ENCODE data around the gene HOXD10. TPM values are rescaled to one million over a fixed set of nuclear protein-coding genes. Genes with fewer than 3 reads are reported as not detected.
A peak's percentile ranks its signal among the peaks of the same experiment; 100 is the strongest.

The HOXD10 gene
- polyA plus RNA-seq, 6 donors from 2014 or later: not detected

DNA sequence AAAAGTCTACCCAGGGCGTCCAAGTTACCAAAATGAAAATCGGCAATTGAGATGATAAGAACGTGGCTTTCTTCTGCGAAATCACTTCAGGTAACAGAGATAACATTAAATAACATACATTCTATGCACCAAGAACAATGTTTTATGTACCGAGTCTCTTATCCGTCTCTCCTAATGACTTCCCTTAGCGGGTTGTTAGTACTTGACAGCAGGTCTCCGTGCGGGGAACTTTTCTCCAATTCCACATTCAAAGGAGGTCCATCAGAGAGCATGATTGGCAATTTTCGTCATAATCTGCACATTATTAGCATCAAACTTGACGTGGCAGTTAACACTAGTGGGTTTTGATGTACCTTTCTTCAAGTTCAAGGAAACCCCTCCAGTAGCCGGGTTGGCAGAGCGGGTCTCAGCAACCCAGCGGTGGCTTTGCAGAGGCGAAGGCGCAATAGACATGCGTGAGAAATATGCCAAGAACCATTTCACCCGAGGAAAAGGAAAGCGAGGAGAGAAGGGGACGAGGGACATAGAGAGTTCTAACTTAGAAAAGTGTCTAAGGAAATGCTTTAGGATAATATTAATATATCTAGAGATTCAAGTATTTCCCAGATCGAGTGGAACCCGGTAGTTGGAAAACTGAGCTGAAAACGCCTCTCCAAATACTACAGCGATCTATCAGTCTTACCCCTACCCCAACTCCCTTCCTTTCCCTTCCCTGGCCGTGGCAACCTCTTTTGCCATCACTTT lies 37.9 kb upstream of the HOXD10 start:
- DNase-seq: no peak
- H3K27me3 Mint-ChIP-seq: peaks cover 63 to 71% (median 66%) of the 10 kb centered on the region in 3 donors
- peaks cover 7 to 13% (median 8%) of the 10 kb centered on the region in 3 donors for H3K4me1 Mint-ChIP-seq
- peaks cover 9 to 20% of the 10 kb centered on the region in 2 donors for H3K36me3 Mint-ChIP-seq
- ATAC-seq (ENCODE audit: low read depth in 2 of 2): no peak
- H3K27ac Mint-ChIP-seq: peak overlapping the region in 4 of 6 donors; percentile 86 to 98 (median 92)
- H3K4me3 Mint-ChIP-seq: peak overlapping the region; percentile 51 to 83 (median 64)
- peaks cover 5 to 53% (median 26%) of the 10 kb centered on the region in 7 donors for H3K9me3 Mint-ChIP-seq

DNA sequence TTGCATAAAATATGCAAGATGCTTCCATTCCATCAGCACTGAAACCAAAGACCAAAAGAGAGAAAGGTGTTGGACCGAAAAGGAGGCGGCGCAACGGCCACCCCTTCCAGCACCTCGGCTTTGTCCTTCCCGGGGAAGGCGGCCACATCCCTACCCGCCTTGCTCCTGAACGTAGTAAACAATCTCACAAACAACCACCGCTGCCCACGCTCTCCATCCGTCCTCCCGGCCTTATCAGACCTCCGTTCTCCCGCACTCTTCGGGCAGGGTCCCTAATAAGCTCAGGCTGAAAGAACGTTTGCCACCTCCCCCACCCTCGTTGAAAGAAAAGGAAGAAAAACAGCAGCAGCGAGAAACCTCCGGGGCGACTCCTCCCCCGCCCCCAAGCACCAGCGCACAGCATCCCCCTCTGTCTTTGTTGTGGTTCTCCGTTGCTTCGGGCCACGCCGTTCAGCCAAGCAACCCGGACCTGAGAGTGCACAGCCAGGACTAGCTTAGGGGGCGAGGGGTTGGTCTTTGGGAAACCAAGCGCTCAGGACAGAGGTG lies 37.2 kb upstream of the HOXD10 start:
- H3K9me3 Mint-ChIP-seq: peaks cover 5 to 60% (median 30%) of the 10 kb centered on the region in 7 donors

DNA sequence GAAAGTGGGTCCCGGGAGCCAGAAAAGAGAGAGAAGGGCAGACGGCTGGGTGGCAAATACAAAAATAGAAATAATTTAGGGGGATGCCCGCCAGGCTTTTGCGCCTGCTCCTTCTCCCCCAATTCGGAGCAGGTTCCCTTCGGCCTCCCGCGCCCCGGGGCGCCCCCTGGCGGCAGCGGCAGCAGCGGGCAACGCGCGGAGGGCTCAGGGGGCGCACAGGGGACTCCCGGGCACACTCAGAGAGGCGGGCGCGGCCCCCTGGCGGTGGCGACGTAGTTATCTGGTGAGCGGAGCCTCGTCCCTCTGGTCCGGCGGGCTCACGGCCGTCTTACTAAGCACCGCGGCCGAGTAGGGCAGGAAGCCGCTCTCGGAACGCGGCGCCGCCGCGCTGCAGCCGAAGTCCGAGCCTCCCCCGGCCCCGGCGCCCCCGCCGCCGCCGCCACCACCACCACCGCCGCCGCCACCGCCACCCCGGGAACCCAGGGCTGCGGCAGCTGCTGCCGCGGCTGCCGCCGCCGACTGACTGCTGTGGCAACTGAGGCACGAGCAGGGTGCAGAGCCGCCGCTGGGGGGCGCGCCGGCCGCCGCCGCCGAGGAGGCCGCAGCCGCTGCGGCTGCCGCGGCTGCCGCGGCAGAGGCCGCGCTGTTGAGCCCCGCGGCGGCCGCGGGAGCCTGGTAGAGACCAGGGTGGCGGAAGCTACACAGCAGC lies 36.6 kb upstream of the HOXD10 start:
- Mint-ChIP-seq H3K27ac (peak overlapping the region in 4 of 6 donors; percentile 86 to 98 (median 92)), H3K4me1 (peaks cover 7 to 17% (median 8%) of the 10 kb centered on the region in 3 donors), H3K27me3 (peaks cover 65 to 72% (median 66%) of the 10 kb centered on the region in 3 donors), H3K9me3 (peaks cover 5 to 63% (median 34%) of the 10 kb centered on the region in 7 donors), H3K36me3 (peaks cover 11 to 20% of the 10 kb centered on the region in 2 donors), H3K4me3 (peak overlapping the region in 6 of 8 donors; percentile 59 to 82 (median 69))
- ATAC-seq (ENCODE audit: low read depth in 2 of 2) (no peak), DNase-seq (no peak)

More for the DNA sequence above, 37.2 kb upstream of the HOXD10 start:
- Mint-ChIP-seq H3K27me3 (peaks cover 66 to 72% (median 66%) of the 10 kb centered on the region in 3 donors), H3K27ac (peak overlapping the region in 5 of 6 donors; percentile 77 to 98 (median 88)), H3K4me1 (peaks cover 7 to 14% (median 8%) of the 10 kb centered on the region in 3 donors), H3K36me3 (peaks cover 11 to 20% of the 10 kb centered on the region in 2 donors), H3K4me3 (peak overlapping the region; percentile 59 to 83 (median 69))
- no peak for DNase-seq
- no peak for ATAC-seq (ENCODE audit: low read depth in 2 of 2)

DNA sequence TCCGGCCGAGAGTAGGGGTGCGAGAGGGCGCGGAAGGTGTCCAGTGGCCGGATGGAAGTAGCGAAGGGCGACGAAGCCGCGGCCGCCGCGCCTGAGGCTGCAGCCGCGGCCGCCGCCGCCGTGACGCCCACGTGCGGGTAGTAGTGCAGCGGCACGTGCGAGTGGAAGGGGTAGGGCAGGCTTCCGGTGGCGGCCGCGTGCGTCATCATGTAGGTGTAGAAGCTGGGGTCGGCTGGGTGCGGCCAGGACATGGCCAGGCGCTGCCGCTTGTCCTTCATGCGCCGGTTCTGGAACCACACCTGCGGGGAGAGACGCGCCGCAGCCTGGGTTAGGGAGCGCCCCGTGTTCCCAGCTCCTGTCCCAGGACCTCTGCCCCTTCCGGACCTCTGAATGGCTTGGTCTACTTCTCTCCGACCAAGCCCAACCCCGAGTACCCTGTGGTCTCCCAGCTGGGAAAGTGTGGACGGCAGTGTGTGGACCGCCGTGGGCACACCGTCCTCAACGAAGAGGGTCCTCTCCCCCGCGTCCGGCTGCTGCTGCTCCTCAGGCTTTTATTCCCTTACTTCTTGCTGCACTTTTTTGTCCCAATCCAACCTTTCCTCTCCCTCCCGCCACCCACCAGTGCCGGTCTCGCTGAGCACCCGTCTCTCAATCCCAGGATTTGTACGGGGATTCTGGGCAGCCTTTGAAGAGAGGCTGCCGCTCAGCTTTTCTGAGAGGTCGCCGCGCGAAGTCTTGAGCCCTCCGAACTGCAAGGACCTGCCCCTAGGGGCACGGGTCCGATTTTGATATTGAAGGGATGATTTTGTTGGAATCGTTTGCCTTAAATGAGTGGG lies 35.8 kb upstream of the HOXD10 start:
- ATAC-seq (ENCODE audit: low read depth in 2 of 2) (no peak), DNase-seq (no peak)
- peaks cover 7 to 17% (median 8%) of the 10 kb centered on the region in 3 donors for H3K4me1 Mint-ChIP-seq
- H3K4me3 Mint-ChIP-seq: peak overlapping the region in 6 of 8 donors; percentile 26 to 76 (median 62)
- H3K27me3 Mint-ChIP-seq: peaks cover 63 to 72% (median 65%) of the 10 kb centered on the region in 3 donors
- H3K9me3 Mint-ChIP-seq: peaks cover 5 to 58% (median 37%) of the 10 kb centered on the region in 7 donors
- H3K27ac Mint-ChIP-seq: peak overlapping the region in 5 of 6 donors; percentile 14 to 96 (median 79)
- peaks cover 11 to 16% of the 10 kb centered on the region in 2 donors for H3K36me3 Mint-ChIP-seq

DNA sequence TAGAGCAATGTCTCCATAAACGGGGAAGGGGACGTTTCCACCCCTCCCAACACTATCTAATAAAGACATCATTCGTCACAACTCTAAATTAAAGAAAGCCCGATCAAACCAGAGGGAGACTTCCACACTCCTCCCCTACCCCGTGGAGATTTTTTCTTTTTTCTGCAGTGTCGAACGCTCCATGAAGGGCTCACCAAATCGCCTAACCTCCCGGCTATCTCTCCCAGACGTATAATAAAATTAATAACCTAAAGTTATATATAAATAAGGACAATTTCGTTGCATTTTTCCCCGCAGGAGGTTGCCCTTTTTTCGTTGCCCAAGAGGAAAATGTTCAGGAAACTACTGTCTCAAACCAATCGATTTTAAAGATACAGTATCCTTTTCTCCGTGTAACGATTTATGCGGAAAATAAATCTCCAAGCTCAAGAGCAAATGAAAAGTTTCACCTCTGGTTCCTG lies 35.2 kb upstream of the HOXD10 start:
- Mint-ChIP-seq H3K27me3 (peaks cover 61 to 72% (median 62%) of the 10 kb centered on the region in 3 donors), H3K9me3 (peaks cover 5 to 54% (median 39%) of the 10 kb centered on the region in 7 donors)
- no peak for DNase-seq

DNA sequence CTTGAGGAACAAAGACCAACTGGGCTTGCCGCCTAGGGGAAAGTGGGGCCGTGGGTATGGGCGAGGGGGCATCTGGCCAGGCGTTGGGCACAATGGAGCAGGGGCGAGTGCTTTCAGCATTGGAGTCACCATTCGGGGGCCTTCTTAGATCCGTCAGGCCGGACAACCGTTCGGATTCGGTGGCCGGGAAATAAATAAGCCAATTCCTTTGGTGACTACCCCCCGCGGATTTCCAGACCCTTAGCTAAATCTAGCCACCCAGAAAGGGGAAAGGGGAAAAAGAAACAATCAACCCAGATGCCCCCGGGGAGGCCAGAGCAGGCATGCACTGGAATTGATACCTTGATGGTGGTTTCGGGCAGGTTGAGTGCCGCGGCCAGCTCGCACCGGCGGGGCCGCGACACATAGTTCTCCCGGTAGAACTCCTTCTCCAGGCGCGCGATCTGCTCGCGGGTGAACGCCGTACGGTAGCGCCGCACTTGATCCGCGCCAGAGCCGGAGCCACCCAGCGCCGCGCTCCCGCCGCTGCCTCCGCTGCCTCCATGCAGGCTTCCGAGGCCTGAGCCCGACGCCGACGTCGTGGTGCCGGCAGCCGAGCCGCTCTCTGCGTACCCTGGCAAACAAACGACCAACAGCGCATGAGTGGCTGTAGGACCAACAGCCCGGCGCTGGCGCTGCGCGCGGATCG lies 34.6 kb upstream of the HOXD10 start:
- ATAC-seq (ENCODE audit: low read depth in 2 of 2) (no peak), DNase-seq (no peak)
- peaks cover 11 to 12% of the 10 kb centered on the region in 2 donors for H3K36me3 Mint-ChIP-seq
- peaks cover 5 to 56% (median 40%) of the 10 kb centered on the region in 7 donors for H3K9me3 Mint-ChIP-seq
- peak overlapping the region in 4 of 6 donors; percentile 84 to 96 (median 92) for H3K27ac Mint-ChIP-seq
- peaks cover 61 to 73% (median 62%) of the 10 kb centered on the region in 3 donors for H3K27me3 Mint-ChIP-seq
- H3K4me3 Mint-ChIP-seq: peak overlapping the region in 6 of 8 donors; percentile 16 to 76 (median 70)
- peaks cover 7 to 17% (median 14%) of the 10 kb centered on the region in 3 donors for H3K4me1 Mint-ChIP-seq

More for the DNA sequence above, 35.2 kb upstream of the HOXD10 start:
- no peak for ATAC-seq (ENCODE audit: low read depth in 2 of 2)
- Mint-ChIP-seq H3K27ac (peak overlapping the region in 5 of 6 donors; percentile 14 to 96 (median 83)), H3K4me1 (peaks cover 7 to 17% (median 10%) of the 10 kb centered on the region in 3 donors), H3K36me3 (peaks cover 10 to 11% of the 10 kb centered on the region in 2 donors), H3K4me3 (peak overlapping the region in 5 of 8 donors; percentile 39 to 76 (median 69))

DNA sequence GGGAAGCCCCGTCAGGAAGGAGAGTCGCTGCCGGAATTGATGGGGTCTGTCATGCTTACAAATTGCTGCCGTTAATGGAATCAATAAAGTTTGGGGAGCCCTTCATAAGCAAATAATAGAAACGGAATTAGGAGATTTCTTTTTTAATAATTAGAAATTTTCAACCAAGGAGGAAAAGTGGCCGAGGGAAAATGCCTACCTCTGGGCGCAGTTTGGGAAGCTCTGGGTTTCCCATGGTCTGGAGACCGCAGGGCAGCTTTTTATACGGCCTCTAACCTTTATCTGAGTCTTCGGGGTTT lies 34.1 kb upstream of the HOXD10 start:
- Mint-ChIP-seq H3K27ac (peak overlapping the region in 4 of 6 donors; percentile 16 to 96 (median 88)), H3K36me3 (peaks cover 11 to 17% of the 10 kb centered on the region in 2 donors), H3K27me3 (peaks cover 62 to 78% (median 64%) of the 10 kb centered on the region in 3 donors), H3K9me3 (peaks cover 5 to 61% (median 40%) of the 10 kb centered on the region in 7 donors), H3K4me1 (peaks cover 7 to 17% (median 14%) of the 10 kb centered on the region in 3 donors), H3K4me3 (peak overlapping the region in 4 of 8 donors; percentile 29 to 75 (median 70))
- DNase-seq (no peak), ATAC-seq (ENCODE audit: low read depth in 2 of 2) (no peak)

DNA sequence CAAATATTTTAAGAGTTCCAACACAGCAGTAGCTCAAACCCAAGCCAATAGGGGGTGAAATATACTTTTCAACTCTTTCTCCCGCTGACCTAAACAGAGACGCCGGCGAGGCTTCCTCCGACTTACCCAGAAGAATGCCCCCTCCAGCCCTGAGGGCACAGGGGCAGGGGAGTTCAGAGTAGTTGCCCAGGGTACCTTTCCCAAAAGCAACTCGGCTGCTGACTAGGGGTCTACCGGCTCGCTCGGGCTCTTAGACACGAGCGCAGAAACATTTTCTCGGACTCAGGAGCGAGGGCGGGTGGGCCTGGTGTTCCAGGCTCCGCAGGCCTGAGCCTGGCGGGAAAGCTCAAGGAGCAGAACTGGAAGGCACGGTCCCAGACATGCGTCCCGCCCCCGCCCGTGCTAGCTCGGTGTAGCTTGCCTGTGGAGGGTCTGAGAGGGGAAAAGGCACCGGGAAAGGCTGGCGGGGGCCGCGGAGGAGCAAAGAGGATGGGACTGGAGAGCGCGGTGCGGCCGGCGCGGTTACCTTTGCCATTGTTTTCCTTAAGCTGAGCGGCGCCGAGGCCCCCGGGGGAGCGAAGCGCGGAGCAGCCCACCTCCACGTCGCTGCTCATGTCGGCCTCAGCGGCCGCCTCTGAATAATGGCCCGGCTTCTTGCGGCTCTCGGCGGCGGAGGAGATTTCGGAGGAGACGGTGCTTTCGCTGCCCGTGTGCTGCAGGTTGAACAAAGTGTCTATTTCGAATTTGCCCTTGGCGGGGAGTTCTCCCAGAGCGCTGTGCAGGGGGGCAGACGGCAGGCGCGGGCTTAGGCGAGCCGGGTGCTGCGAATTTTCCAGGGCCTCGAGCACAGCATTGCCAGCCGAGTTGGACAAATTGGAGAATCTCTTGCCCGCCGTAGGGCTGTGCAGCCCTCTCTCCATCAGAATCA lies 33.5 kb upstream of the HOXD10 start:
- H3K4me1 Mint-ChIP-seq: peaks cover 7 to 20% (median 16%) of the 10 kb centered on the region in 3 donors
- ATAC-seq (ENCODE audit: low read depth in 2 of 2) (no peak), DNase-seq (no peak)
- H3K36me3 Mint-ChIP-seq: peaks cover 11 to 17% of the 10 kb centered on the region in 2 donors
- H3K27ac Mint-ChIP-seq: peak overlapping the region in 4 of 6 donors; percentile 16 to 96 (median 88)
- peaks cover 5 to 61% (median 40%) of the 10 kb centered on the region in 7 donors for H3K9me3 Mint-ChIP-seq
- peak overlapping the region in 5 of 8 donors; percentile 44 to 75 (median 67) for H3K4me3 Mint-ChIP-seq
- H3K27me3 Mint-ChIP-seq: peaks cover 65 to 83% (median 65%) of the 10 kb centered on the region in 3 donors

DNA sequence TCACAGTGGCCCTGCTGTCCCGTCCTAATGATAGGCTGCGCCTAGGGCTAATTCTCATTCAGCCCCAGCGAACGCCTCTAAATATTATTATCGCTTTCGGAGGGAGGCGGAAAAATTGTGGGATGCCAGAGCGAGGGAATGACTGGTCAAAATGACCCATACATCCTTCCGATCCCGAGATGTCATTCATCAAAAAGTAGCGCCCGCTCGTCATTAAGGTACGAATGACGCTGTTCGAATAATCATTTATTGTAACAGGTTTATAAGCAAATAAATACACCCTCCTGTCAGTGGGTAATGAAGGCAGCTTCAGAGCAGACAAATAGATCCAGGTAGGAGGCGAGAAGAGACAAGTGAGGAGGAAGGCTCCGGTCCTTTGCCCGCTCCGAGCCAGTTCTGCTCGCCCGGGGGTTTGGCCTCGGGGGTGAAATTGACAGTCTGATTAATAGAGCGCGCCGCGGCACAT lies 32.7 kb upstream of the HOXD10 start, which contains the start of gene EVX2:
EVX2 (minus strand) TSS at position 167 of the 466 bp plus-strand sequence. CDS start 186 bp downstream, outside the sequence.
- ATAC-seq (ENCODE audit: low read depth in 2 of 2): no peak
- Mint-ChIP-seq H3K36me3 (peaks cover 6 to 17% of the 10 kb centered on the region in 2 donors), H3K27me3 (peaks cover 64 to 83% (median 65%) of the 10 kb centered on the region in 3 donors), H3K4me1 (peaks cover 10 to 25% (median 21%) of the 10 kb centered on the region in 3 donors), H3K4me3 (peak within 1 kb of the TSS in 6 of 8 donors; percentile 24 to 75 (median 65)), H3K27ac (peak within 1 kb of the TSS in 5 of 6 donors; percentile 49 to 98 (median 84)), H3K9me3 (peaks cover 5 to 54% (median 36%) of the 10 kb centered on the region in 7 donors)
- DNase-seq: no peak

DNA sequence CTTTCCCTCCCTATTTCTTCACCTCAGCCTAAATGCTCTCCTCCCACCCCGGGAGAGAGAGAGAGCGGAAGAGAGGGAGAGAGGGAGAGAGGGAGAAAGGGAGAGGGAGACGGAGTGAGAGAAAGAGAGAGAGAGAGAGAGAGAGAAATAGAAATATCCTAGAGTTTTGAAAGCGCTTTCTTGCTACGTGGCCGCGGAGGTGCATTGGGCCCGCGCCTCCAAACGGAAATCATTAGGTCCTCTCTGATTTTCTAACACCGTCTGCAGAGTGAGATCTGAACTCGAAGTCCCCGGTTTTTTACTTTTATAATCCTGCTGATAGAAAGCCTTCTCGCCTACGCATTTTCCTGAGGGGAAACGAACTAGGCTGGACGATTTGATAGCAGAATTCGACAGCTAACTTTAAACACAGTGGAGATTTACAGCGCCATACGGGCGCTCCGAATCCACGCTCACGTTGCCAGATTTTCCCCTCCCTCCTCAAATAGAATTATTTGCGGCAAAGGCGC lies 31.9 kb upstream of the HOXD10 start:
- ATAC-seq (ENCODE audit: low read depth in 2 of 2) (no peak), DNase-seq (no peak)
- peaks cover 4 to 17% (median 15%) of the 10 kb centered on the region in 3 donors for H3K4me1 Mint-ChIP-seq
- peaks cover 61 to 83% (median 63%) of the 10 kb centered on the region in 3 donors for H3K27me3 Mint-ChIP-seq
- peak overlapping the region in 5 of 8 donors; percentile 10 to 72 (median 56) for H3K4me3 Mint-ChIP-seq
- peaks cover 4 to 10% of the 10 kb centered on the region in 2 donors for H3K36me3 Mint-ChIP-seq
- H3K9me3 Mint-ChIP-seq: peaks cover 0 to 45% (median 33%) of the 10 kb centered on the region in 7 donors
- H3K27ac Mint-ChIP-seq: peak overlapping the region in 5 of 6 donors; percentile 49 to 98 (median 84)

Data from naive B cell (primary cell).